NCI-H1436 (cell line): ENCODE data around the gene OPTN.

Source experiments
- DNase-seq: peaks from one replicate; lab custom pipeline; 2025; lab: John Stamatoyannopoulos, UW

OPTN gene

GRCh38 chr10:13184276-13184675 is 84.3 kb downstream of the OPTN start:
- DNase-seq: no peak

DNA sequence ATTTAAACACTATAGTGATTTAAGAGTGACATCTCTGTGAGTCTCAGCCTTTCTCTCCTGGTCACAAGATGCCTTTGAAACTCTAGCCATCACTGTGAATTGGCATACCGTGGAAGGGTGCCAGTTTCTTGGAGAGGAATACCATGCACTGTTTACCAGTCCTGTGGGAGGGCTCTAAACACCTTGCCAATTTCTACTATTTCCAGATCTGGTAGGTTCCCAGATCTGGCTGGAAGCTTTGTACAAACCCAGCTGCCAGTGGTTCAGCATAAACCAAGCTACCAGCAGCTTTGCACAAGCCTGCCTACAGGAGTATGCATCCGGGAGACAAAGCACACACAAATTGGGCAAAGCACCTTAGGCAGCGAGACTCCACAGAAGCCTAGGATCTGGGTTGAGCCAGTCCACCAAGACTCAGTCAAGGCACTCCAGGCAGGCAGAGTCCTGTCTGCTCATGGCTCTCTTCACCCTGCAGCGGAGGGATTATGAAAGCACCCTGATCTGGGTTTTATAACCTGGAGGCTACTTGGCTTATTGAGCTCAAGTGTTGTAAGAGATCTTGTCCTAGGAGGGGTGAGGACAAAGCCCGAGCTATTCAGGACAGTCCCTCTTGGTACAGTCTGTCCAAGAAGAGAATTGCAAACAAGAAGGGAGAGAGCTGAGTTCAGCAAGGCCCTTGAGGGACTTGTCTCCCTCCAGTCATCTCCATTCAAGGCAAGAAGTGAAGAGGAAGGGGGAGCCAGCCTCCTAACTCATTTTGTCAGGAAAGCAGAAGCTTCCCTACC is 85.0 kb downstream of the OPTN start:
- DNase-seq: no peak

DNA sequence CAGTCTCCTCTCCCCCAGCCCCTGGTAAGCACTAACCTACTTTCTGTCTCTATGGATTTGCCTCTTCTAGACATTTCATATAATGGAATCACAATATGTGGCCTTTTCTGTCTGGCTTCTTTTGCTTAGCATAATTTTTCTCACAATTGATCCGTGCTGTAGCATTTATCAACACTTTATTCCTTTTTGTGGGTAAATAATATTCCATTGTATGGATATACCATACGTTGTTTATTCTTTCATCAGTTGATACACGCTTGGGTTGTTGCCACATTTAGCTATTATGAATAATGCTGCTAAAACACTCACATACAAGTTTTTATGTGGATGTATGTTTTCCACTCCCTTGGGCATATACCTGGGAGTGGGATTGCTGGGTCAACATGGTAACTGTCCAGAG is 87.2 kb downstream of the OPTN start:
- DNase-seq: no peak
